GM18502 (cell line): ENCODE data around the gene GRK2.
A peak's percentile ranks its signal among the peaks of the same experiment; 100 is the strongest.
"Not testable (repeated sequence)": the region's sequence is repeated elsewhere in the genome, so short reads cannot be mapped to it uniquely, and the experiment has no call there.

Experiments
- ATAC-seq: cut with Tn5 transposase; IDR thresholded peaks from one replicate; pipeline ENCODE4 v1.9.1; 2021; ENCODE audit warnings: mild to moderate bottlenecking; ENCODE audit not compliant: unreplicated experiment, poor library complexity

GRK2 gene

DNA sequence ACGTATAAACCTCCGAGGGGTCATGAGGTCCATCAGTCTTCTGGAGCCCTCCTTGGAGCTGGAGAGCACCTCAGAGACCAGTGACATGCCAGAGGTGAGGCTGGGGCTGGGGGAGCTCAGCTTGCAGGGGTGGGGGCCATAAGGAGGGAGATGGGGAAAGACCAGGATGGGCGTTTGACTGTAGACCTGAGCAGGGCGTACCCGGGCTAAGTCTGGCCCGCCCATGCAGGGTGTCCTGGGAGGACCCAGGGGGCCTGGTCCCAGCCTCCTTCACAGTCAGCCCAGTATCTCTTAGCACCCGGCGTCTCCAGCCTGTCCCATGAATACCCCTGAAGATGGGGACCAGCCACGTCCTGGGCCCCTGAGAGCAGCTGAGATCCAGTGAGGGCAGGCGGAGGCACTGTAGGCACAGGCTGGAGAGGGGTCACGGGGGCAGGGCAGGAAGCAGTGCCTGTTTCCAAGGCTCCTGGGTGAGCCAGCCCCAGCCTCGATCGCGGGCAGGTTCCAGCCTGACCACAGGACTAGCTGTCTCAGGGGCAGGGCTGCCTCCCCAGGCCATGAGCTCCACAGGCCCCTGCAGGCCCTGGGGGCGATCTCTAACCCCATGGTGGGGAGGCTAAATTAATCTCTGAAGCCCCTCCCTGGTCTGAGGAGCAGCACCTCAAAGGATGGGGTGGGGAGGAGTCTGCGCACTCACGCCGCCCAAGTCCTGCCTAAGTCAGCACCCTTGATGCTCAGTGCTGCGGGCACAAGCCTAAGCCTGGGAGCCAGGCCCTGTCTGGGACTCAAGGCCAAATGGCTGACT, 44.2 kb downstream of the GRK2 start:
- ATAC-seq, result no peak

DNA sequence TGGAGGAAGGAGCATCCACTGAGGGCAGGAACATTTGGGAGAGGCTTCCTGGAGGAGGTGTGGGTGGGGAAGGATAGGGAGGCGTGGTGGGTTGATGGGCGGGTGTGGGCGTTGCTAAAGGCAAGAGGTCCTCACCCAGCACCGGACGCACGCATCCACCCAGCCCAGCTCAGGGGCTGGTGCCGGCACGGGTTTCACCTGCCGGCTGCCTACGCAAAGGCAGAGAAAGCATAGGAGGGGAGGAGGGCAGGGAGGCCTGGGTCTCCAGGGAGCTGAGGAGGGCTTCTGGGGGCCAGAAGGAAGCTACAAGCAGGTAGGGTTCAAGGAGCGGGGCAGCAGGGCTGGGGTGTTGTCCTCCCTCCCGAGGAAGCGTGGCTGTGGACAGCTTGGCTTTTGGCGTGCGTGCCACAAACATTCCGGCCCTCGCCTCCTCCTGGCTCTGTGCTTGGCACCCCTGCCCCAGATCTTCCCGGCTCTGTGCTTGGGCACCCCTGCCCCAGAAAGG, 44.8 kb downstream of the GRK2 start:
- no peak for ATAC-seq

DNA sequence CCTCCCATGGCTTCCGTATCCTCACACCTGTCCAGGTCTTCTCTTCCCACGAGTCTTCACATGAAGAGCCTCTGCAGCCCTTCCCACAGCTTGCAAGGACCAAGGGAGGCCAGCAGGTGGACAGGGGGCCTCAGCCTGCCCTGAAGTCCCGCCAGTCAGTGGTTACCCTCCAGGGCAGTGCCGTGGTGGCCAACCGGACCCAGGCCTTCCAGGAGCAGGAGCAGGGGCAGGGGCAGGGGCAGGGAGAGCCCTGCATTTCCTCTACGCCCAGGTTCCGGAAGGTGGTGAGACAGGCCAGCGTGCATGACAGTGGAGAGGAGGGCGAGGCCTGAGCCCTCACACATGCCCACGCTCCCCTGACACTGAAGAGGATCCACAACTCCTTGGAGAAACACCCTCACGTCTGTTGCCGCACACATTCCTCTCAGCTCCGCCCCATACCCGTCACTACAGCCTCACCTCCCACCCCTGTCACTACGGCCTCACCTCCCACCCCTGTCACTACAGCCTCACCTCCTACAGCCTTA, 45.3 kb downstream of the GRK2 start:
- no peak for ATAC-seq

DNA sequence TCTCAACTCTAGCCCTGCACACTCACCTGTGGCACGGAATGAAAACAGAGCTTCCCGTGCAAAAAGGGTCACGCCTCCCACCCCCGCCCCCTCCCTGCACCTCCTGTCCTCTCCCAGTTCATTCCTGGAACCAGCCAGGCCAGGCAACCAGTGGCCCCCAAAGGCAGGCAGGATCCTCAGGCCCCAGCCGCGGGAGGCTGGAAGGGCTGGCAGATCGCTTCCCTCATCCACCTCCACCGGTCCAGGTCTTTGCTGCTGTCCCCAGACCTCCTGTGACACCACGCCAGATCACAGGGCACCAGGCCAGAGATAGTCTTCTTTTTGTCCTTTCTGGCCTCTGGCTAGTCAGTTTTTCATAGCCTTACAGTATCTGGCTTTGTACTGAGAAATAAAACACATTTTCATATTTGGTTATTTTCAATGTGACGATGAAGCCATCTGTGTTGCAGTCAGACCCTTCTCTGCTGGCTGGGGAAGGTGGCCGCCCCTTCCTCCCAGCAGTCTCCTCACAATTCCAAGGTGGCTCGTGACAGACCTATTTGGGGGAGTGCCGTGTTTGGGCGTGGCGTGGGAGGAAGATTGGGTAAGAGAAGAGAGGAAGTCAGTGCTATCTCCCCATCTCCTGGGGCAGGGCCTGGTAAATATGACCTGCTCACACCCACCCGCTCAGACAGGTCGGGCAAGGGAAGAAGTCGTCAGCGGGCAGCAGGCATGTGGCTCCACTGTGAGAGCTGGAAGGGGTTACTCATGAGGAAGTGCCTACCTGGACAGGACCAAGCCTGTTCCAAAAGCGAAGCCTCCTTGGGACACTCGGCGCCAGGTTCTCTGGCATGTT, 46.1 kb downstream of the GRK2 start:
- no peak for ATAC-seq

DNA sequence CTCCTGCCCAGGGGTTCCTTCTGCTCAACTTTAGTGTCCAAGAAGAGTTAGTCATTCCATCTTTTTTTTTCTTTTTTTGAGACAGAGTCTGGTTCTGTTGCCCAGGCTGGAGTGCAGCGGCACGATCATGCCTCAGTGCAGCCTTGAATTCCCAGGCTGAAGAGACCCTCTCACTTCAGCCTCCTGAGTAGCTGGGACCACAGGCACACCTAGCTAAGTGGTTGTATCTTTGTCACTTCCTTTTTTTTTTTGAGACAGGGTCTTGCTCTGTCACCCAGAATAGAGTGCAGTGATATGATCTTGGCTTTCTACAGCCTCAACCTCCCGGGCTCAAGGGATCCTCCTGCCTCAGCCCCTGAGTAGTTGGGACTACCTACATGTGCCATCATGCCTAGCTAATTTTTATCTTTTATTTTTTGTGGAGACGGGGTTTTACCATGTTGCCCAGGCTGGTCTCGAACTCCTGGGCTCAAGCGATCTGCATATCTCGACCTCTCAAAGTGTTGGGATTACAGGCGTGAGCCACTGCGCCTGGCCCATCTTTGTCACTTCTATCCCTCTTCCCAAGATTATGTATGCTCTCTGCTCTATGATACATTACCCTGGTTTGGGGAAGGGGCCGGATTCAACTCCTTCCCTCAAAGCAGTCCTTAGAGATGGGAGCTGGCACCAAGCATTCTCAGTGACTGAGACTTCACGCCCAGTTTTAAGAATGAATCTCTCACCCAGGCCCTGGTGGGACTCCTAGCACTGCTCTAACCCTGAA, 47.0 kb downstream of the GRK2 start:
- ATAC-seq, result no peak

DNA sequence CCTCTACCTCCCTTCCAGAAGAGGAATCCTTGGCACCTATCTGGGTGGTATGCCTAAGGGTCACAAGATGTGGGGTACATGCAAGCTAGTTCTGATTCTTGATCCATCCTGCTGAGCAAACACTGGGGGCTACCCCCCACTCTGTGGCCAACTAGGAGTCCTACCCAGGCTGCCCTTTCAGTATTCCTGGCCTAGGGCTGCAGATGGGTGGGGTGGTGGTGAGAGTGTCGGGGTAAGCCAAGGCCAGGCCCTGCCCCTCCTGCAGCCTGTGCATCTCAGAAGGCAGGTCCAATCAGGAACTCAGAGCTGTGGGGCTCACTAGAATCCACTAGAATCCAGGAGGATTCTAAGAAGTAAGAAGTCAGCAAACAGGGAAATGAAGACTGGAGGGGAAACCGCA, 47.9 kb downstream of the GRK2 start:
- ATAC-seq, result no peak

DNA sequence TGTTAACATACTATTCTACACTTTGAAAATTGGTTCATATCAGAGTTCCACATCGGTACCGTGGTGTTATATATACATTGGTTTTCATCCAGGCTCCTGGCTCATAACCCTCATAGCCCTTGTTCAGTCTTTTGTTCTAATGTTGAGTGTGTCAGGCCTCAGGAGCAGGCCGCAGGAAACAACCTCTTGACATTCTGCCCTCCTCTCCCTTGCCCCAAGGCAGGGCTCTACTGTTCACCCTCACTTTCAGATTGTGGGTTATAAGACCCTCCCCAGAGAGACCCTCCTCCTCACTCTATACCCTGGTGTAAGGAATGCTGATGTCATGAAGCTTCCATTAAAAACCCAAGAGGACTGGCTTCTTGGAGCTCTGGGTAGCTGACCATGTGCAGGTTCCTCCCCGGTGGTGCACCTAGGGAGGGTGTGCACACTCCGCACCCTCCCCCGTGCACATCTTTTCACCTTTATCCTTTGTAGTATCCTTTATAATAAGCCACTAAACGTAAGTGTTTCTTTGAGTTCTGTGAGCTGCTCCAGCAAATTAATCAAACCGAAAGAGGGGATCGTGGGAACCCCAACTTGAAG, 49.1 kb downstream of the GRK2 start:
- no peak for ATAC-seq

DNA sequence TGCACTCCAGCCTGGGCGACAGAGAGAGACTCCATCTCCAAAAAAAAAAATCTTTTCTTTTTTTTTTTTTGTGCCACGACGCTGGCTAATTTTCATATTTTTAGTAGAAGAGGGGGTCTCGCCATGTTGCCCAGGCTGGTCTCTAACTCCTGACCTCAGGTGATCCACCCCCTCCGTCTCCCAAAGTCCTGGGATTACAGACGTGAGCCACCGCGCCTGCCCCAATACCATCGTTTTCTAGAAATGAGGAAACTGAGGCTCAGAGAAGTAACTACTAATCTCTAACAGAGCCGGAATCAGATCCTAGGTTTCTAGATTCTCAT, 50.6 kb downstream of the GRK2 start:
- no peak for ATAC-seq

DNA sequence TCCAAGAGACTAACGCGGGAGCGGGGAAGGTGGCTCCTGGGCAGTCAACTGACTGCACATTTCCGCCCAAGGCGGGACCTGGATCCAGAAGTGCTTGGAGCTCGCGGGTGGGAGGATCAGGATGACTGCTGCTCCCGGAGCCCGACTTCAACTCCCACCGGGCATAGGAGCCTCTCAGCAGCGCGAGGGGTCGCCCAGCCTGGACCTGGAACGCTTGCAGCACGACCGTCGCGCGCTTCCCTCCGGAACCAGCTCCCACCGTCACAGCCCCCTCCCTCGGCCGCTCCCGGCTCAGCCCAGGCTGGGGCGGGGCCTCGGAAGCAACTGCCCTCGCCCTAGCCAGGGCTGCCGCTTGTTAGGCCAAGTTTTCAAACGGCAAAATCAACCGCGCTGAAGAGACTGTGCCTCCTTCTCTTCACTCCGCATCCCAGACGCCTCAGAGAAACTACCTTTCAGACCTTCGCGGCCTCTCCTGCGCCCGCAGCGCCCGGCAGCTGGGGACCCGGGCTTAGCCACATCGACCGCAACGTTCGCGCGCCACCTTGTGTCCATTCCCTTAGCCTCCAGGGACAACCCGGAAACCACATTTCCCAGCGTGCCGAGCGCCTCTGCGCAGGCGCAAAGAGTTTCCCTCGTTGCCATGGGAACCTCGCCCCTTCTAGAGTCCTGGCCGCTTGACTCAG, 51.1 kb downstream of the GRK2 start:
- peak; percentile 88 for ATAC-seq

DNA sequence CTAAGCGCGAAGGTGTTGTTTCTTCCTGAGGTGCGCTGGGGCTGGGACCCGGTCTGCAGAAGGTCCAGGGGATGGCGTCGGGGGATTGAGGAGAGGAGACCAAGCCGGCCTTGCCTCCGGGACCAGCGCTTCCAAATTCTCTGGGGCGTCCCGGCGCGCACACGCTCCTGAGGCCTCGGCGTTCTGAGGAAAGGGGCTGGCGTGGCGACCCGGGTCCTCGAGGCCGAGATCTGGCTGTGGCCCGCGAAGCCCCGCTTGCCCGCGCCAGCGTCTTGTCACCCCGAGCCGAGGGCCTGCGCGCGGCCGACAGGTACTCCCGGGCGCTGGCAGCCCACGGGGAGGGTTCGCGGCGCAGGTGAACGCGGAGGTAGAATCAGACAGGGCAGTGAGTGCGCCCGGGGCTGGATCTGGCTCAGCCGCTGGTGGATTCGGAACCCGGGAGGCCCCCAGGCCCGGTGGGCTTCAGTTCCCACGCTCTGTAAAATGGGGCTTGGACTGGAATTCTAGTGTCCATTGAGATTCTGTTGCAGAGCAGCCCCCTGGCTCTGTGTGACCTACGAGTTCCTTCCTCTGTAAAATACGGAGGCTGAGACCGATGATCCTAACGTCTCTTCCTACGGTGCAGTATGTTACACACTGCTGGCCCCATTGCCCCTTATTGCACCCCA, 51.7 kb downstream of the GRK2 start:
- peak; percentile 19 for ATAC-seq

DNA sequence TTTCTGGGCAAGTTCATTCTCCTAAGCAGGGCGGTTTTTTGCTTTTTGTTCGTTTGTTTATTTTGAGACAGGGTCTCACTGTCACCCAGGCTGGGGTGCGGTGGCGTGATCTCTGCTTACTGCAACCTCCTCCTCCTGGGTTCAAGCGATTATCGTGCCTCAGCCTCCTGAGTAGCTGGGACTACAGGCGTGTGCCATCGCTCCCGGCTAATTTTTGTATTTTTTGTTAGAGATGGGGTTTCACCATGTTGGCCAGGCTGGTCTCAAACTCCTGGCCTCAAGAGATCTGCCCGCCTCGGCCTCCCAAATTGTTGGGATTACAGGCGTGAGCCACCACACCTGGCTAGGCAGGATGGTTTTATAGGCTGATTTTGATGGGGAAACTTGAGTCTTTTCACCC, 52.6 kb downstream of the GRK2 start:
- not testable (repeated sequence) for ATAC-seq

DNA sequence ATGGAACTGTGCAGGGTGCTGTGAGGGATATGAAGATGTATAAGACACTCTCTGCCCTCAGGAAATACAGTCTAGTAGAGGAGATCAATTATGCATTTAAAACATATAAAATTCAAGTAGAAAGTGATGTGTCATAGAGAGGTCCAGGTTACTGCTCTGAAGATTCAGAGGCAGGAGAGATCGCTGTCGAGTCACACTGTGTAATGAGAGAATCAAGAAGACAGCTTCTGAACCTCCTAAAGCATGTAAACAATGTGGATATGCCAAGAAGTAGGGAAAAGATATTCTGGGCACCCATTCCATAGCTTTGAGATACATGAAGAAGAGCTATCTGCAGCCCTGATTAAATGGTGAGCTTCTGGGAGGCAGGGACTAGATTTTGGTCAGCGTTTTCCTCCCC, 53.7 kb downstream of the GRK2 start:
- no peak for ATAC-seq

DNA sequence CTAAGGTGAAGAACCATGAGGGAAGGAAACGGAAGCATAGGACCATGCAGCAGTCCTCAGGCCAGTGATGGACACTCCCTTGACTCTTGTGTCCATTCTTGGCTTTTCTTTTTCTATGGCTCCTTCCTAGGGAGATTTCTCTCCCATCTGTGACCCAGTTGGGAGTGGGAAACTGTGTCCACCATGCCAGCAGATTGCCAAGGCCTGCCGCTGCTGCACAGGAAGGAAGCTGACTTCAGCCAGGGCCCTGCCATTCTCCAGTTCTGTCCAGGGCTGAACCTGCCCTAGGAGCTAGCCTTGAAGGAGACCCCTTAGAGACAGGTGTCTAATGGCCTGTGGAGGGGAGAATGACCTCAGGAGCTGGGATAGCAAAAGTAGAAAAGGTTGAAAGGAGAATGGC, 54.4 kb downstream of the GRK2 start:
- ATAC-seq, result no peak

DNA sequence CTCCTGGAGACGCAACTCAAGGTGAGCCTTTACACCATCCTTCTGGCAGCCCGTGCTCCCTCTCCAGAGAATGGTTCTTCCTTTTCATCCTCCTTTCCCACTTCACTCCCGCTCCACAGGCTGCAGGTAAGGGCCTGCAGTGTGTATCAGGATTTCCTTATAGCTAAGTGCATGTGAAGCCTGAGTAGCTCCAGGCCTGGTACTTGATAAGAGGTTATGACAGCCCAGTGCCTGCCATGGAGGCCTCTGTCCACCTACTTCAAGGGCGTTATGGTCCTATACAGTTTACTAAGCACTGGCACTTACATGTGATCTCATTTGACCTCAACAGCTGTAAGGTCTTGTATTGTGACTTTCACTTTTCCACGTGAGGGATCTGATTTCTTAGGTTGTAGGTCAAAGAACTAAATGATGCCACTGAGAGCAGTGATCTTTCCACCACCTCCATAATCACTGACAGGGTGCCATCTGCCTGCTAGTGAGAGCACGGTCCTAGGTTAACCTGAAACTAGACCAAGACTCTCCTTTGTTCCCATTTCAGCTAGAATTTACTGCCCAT, 55.1 kb downstream of the GRK2 start:
- no peak for ATAC-seq

DNA sequence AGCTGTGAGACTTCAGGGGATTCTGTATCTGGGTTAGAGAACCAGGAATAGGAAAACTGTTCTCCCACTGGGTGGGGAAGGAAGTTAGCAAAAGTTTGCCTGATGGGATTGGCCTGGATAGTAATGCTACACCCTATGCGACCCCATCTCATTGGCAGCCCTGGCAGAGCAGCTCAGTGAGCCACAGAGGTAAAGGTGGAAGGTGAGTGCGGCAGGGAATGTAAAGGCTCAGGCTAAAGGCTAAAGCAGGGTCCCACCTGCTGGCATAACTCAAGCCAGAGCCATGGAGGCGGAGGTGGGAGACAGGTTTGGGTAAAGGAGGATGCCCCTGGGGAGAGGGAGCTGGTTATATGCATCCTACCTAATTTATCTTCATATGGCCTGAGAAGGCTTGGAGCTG, 55.8 kb downstream of the GRK2 start:
- ATAC-seq, result no peak

DNA sequence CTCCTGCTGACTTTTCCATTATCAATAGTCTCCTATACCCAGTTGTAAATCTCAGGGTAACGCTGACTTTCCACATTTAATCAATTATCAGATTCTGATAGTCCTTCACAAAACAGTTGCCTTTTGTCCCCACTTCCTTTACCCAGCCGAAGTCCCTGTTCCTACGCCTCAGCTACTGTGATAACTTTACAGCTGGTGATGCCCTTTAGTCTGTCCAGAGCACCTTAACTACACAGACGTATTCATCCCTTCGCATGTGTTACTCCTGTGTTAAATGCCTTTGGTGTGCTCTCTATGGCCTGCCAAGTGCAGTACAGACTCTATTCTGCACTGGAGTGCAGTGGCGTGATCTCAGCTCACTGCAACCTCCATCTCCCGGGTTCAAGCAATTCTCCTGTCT, 57.3 kb downstream of the GRK2 start:
- ATAC-seq, result no peak

DNA sequence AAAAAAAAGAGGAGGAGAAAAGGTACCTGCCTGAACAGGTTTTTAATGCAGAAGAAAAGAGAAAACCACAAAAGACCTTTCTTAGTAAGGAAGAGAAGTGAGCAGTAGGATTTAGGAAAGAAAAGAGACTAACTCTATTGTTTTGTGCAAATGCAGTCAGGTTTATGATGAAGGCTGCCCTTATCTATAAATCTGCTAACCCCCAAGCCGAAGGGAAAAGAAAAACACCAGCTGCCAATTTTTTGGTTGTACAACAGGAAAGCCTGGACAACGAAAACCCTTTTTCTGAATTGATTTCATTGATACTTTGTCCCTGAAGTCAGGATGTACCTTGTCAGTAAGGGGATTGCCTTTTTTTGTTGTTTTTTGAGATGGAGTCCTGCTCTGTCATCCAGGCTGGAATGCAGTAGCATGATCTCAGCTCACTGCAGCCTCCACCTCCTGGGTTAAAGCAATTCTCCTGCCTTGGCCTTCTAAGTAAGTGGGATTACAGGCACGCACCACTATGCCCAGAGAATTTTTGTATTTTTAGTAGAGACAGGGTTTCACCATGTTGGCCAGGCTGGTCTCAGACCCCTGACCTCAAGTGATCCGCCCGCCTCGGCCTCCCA, 65.9 kb downstream of the GRK2 start:
- ATAC-seq, result no peak
